SKM-1 (cell line): ENCODE results near the gene SERF2.
A peak's percentile ranks its signal among the peaks of the same experiment; 100 is the strongest.
"Not testable (repeated sequence)": the region's sequence is repeated elsewhere in the genome, so short reads cannot be mapped to it uniquely, and the experiment has no call there.

ENCODE experiments used
- DNase-seq: peaks from one replicate; lab custom pipeline; 2025; ENCODE audit not compliant: unreplicated experiment; lab: John Stamatoyannopoulos, UW

Gene SERF2

DNA sequence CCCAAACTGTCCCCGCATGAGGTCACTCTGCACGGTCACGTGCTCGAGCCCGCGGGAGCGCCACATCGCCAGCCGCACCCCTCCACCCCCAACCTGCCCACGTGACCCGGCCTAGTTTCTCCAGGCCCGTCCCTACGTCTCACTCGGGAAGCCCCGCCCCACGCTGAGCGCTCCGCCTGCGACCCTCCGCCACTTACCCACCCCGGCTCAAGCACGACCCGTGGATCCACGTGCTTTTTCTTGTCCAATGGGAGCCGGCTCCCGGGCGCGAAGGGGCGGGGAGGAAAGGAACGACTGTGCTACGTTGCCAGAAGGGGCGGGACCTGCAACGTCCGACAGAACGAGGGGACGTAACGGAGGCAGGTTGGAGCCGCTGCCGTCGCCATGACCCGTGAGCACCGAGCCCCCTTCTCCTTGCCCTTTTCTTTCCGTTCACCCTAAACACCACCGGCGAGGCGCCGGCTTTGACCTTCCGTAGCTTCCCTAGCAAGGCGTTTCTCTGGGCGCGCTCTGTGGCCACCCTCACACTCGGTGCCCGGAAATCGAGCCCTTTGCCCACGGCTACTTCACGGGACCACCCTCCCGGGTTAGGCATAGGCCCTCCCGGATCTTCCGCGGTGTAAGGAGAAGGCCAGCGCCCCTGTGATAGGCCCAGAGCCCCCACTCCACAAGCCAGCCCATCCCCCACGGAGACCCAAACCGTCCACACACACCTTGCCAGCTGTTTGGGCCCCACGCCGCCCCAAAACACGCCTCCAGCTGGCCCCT, at the start of gene SERF2:
SERF2 (plus strand) TSS at position 328 of the 768 bp plus-strand sequence; CDS start at position 385, 57 bp downstream.
- DNase-seq = peak; percentile 93

DNA sequence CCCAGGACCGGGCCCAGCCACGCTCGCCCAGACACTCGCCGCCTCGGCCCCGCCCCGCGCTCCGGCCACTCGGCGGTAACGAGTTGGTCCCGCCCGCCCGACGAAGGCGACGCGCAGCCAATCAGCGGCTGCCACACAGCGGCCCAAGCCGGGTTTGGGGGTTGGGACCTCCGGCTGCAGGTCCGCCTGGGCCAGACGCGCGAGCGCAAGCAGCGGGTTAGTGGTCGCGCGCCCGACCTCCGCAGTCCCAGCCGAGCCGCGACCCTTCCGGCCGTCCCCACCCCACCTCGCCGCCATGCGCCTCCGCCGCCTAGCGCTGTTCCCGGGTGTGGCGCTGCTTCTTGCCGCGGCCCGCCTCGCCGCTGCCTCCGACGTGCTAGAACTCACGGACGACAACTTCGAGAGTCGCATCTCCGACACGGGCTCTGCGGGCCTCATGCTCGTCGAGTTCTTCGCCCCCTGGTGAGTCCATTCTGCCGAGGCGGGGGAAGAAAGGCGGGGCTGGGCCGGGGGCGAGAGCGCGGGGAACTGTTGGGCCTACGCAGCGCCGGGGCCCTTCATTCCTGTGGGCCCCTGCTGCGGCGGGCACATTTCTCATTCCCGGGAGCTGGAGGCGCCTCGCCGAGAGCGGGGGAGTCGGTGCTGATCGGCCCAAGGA, 45.7 kb upstream of the SERF2 start, which contains the start of gene PDIA3:
PDIA3 (plus strand) TSS at position 194 of the 658 bp plus-strand sequence; CDS start at position 296, 102 bp downstream.
- DNase-seq = peak; percentile 65

DNA sequence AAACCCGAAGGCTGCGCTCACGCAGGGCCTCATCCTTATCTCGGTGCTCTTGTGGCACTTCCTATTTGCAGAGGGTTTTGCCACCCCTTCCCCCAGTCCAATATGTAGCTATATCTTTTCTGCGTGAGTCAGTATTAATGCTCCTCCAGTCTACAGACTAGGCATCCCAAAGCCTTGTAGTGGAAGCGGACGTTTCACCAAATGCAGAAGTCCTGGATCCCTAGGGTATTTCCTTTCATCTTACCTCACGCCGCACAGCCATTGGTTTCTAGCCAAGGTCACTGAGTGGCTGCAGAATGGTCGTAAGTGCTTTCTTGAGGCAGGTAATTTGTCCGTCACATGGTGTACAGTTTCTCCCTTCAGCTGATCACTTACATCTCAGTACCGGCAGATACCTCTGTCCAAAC, 45.2 kb upstream of the SERF2 start:
- not testable (repeated sequence) for DNase-seq

DNA sequence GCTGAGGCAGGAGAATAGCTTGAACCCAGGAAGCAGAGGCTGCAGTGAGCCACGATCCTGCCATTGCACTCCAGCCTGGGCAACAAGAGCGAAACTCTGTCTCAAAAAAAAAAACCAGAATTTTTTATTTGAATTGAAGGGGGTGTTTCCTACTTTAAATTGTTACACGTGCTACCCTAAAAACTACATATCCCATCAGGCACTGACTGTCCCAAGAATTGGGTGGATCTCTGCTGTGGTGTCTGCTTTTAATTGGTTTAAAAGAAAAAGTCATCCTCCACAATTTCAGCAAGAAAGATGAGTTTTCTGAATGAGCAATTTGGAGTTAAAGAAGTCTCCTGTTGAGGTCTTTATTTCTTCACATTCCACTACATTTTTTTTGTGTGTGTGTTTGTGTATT, 43.7 kb upstream of the SERF2 start:
- DNase-seq = no peak

DNA sequence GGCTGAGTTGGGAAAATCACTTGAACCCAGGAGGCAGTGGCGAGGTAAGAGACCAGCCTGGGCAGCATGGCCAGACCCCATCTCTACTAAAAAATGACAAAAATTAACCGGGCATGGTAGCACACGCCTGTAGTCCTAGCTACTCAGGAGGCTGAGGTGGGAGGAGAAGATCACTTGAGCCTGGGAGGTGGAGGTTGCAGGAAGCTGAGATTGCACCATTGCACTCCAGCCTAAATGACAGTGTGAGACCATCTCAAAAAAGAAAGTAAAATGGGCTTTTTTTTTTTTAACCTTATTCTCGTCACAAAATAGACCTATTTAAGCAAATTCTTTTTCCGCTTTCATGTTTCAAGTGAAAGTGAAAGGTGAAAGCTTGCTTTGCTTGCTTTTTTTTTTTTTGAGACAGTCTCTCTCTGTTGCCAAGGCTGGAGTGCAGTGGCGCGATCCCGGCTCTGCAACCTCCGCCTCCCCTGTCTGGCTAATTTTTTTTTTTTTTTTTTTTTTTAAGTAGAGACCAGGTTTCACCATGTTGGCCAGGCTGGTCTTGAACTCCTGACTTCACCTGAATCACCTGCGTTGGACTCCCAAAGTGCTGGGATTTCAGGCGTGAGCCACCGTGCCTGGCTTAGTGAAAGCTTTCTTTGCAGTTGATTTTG, 42.3 kb upstream of the SERF2 start:
- no peak for DNase-seq

DNA sequence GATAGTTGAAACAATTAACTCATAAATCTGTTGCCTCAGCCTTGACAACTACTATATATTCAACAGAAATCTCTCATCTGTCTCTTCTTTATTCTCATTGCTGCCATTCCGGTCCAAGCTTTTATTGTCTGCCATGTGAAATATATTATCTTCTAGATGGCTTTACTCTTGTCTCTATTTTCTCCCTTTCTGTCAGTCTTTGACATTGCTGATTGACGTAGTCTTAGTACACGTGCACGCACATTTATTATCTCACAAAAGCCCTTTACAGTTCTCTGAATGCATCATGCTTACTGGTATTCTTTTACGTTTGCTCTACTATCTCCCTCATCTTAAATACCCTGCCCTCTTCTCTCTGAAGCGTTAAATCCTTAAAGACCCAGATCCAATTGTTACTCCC, 40.2 kb upstream of the SERF2 start:
- no peak for DNase-seq

DNA sequence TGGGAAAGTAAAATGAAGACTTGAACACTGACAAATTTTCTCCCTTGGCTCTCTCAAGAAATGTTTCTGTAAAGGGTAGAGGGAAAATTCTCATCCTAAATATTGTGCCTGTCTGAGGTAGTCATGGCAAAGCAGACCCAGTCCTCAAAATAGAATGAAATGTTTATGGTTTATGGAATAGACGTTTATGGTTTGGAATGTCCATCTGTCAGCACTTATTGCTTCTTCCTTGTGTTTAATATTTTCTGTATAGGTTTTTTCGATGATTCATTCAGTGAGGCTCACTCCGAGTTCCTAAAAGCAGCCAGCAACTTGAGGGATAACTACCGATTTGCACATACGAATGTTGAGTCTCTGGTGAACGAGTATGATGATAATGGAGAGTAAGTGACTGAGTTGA, 29.3 kb upstream of the SERF2 start:
- DNase-seq = no peak

DNA sequence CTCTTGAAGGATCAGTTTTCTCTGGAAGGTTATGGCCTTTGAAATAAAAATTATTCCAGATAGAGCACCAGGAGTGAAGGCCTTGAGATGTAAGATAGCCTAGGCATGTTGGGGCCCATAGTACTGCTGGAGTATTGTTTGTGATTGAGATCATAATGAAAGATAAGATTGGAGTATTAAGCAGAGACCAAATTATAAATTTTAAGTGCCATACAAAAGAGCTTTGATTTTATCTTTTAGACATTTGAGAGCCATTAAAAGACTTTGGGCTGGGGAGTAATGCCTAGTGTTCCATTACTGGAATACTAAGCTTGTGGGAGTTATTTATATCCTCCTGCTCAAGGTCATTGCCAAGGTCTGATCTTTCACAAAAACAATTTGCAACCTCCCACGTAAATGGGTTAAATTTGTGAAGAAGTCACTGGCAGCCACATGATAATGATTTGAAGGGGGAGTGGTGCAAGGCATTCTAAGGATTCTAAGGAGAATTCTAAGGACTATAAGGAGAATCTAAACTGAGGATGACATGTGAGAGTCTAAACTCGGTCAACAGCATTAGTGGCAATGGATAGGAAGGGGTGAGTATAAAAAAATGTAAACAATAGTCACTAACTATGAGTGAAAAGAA, 28.2 kb upstream of the SERF2 start:
- no peak for DNase-seq

DNA sequence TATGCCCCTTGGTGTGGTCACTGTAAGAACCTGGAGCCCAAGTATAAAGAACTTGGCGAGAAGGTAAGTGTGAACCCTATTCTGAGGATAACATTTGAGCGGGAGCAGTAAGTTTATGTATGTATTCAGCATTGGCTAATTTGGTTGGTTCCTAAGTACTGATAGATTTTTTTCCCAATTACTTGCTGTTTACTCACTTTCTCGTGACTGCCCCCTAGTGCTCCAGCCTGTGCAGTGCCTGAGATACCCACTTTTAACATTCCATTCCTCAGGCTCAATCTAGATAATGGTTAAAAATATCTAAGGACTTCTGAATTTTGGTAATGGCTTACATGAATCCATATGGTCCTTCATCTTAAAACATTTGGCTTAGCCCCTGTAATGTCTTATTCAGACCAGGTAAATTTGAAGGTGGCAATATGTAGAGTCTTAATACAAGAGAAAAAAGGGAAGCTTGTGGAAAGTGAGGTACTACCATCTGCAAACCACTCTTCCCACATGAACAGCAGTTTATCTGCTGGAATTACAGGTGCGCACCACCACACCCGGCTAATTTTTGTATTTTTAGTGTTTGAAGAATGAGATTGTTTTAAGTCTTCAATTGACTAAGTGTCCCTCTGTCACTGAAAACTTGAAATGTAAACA, 22.4 kb upstream of the SERF2 start:
- peak; percentile 68 for DNase-seq

DNA sequence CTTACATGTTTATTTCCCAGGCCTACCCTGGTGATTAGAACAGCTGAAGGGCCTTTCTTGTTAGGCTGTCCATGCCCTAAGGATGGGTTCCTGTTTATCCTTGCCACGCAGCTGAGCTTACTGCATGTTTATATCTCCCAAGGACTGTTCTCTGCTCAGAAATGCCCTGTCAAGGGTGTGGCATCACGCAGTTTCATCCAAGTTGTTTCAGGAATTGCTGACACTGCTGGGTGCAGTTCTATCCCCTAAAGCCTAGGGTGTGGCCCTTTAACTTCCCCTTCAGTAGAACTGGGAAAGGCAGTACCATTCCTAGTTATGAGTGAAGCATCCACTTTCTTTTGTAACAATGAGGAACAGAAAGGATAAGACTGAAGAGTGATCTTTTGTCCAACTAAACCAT, 20.3 kb upstream of the SERF2 start:
- DNase-seq = no peak

DNA sequence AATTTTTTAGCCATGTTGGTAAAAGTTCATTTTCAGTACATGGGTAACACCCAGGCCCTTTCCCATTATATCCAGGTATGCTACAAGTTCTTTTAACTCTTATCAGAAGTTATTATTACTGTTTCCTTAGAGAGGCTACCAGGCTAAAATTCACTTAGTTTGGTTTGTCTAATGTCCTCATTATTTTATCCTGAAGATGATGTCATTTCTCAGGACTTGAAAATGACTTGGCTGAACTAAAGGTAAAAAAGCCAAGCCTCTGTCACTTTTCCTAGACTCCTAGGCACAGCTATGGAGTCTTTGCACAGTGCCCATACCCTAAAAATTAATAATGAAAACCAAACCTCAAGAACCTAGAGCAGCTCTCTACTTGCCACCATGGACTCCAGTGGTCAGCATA, 19.5 kb upstream of the SERF2 start:
- no peak for DNase-seq

DNA sequence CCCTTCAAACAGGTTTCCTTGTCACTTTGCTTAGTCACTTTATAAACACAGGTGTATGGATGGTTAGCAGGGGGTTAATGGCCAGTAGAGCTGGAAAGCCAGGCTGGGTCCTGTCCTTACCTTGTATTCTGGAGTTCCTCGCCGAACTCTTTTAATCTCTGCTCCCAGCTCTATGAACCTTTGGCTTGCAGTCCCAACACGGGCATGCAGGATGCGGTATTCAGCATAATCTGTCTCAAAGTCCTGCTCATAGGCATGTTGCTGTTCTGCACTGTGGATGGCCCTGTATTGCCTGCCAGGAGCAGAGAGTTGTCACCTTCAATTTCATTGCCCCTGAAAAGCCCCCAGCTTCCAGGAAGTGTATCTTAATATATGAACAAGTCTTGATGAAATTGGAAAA, 18.1 kb upstream of the SERF2 start:
- no peak for DNase-seq

DNA sequence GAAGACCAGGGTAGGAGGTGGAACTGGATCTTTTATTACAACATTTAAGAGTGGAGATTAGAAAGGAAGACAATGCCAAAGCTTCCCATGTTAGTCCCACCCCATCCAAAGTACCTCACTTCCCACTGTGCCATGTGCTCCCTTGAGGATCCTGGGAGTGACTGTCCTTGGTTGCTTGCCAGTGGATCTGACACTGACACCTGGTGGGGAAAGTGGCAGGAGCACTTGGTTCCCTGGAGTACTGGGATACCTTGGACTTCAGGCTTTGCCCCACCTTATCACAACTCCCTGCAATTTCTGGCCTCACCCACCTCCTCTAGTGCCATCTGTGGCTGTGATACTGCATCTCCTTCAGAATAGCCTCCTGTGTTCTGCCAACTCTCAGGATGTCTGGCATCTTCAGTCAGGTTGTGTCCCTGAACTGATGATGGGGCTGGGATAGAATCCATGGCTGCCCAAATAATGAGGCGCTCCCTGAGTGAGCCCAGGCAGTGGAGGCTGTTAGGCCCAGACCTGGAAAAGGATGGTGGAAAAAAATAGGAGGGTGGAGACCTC, 16.6 kb upstream of the SERF2 start:
- no peak for DNase-seq

DNA sequence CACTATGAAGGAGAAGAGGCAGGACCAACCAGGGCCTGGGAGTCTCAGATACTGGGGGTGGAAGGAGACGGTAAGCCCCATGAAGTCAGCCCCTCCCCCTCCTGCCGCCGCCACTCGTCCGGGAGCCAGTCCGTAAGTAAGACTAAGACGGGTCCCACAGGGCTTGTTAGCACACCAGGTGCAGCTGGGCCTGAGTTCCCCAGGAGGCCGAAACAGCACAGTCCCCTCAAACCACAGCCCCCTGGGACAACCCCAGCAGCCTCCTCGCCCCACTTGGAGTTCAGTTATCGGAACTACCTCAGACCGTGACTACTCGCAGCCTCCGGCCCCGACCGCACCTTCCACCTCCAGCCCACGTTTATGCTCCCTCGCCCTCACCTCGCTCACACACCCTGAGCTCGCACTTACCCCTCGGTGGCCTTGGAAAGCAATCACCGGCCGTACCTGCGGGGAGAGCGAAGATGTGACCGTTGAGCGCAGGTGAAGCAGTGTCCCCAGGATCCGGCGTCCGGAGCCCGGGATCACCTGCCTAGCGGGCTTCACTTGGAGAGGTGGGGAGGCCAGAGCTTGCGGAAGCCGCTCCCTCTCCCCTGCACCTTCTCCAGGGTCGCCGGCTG, 15.9 kb upstream of the SERF2 start:
- no peak for DNase-seq

DNA sequence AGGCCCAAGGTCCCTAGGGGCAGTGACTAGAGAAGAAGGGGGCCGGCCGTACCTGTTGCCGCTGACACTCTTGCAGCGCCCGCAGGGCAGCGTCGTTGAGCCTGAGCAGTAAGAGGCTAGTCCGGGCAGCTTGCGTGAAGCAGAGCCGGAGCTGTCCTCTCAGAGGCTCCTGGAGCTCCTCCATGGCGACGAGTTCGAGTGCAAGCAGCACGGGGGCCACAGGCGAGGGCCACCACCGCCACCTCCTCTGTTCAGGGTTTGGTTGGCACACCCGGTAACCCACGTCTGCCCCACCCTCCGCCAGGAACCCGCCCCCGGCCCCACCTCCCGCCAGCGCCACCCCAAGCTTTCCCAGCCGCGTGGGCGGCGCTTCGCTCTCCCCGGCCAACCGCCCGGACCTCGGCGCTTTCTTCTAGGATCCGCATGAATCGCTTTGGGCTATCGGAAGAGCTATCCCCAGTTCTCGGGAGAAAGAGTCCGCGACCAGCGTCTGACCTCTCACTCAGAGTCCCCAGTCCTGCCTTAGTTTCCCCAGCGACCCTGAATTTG, 15.3 kb upstream of the SERF2 start, which contains the start of gene ELL3:
ELL3 (minus strand) TSS at position 249 of the 549 bp plus-strand sequence; CDS start at position 184, 65 bp downstream.
- peak; percentile 63 for DNase-seq

DNA sequence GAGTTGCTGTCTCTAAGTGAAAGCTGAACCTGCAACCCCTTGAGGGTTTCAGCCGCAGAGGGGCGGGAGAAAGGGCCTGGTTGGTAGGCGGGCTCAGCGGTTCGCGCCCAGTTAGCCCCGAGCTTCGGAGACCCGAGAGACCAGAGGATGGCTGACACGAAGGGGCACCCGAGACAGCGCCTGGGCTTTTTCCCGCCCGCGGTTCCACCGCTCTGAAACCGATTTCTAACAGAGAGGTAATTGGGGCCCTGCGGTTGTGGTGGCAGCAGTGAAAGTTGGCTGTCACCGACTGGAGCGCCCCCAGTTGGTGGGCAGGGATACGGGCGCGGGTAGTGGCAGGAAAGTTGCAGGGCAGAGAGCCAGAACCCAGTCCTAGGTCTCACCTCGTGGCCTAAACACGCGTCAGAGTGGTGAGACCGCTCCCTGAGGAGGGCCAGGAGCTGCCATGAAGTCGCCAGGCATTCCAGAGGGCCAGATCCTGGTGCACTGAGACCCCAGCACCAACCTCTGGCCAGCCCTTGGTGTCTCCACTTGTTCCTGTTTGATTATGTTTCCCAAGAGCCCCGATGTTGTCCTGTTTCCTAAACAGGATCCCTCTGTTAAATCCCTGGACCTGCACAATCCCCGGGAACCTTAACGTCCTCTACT, 14.7 kb upstream of the SERF2 start:
- DNase-seq = peak; percentile 69

DNA sequence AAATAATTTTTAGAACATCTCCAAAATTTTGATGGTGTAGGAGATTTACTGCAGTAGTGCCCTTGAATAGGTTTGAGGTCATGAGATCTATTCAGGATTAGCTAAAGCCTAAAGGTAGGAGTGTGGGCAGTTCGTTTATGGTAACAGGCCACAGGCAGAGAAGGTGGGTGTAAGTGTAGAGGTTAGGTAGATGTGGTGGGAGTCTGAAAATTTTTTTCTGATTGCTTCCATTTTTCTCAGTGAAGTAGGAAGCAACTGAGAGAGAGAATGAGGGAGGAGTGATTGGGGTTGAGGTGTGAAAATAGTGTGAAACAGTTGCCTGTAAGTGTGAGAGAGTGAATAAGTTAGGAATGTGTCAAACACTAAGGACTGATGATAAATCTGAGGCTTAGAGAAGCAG, 13.1 kb upstream of the SERF2 start:
- DNase-seq = no peak

DNA sequence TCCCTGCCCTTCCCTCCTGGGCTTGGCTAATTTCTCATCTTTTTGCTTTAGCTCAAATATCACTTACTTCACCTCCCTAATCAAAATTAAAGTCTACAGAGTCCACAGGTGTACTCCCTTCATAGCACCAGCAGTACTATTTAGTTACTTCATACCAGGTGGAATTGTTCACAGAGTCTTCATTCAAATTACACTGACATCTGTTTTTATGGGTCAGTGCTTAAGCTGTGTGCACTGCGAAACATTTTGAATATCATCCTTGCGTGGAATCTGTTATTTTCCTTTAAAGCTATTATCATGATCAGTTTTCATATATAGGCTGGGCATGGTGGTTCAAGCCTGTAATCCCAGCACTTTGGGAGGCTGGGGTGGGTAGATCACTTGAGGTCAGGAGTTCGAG, 2.7 kb upstream of the SERF2 start:
- no peak for DNase-seq

DNA sequence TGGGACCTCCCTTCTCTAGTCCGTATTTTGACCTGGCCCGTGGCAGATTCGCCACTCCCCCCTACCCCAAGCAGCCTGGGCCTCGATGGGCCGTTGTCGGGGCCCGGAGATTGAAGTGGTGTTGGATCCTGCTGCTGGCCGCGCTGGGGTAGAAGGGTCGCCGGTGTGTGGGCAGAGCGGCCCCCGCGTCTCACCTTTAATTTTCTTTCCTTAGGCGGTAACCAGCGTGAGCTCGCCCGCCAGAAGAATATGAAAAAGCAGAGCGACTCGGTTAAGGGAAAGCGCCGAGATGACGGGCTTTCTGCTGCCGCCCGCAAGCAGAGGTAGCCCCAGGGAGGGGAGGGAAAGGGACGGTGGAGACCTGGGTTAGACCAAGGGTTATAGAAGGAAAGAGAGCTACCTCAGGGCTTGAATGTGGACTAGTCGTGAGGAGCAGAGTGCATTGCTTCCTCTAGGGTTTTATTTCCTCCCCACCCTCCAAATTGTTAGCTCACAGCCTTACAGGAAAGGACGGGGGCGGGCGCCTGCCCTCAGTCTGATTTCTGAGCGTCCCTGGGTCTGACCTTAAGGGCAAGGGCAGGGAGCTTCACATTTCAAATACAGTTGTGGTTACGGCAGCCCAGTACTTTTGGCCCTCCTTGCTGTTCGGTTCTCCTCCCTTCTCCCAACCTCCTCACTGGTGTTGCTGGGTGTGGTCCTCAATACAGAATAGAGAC, 799 bp downstream of the SERF2 start:
- no peak for DNase-seq
